Measurements from ENCODE around the gene CD164L2.

GRCh38 chr1:27331426-27331825 lies 51.7 kb downstream of the CD164L2 start:
- TF ChIP-seq CTCF (conservative IDR thresholded peaks at IDR 0.05) = no peak
- TF ChIP-seq EZH2 (IDR thresholded peaks at IDR 0.05; ENCODE audit: low read depth) = no peak
